Gastrocnemius medialis (tissue), 4 donors: ENCODE results near the gene AFAP1L1. TPM values are rescaled to one million over a fixed set of nuclear protein-coding genes. Genes with fewer than 3 reads are reported as not detected.

ENCODE experiments used
- ATAC-seq, 2 donors: fragments of 150-250 bp; one replicate each; pipeline ENCODE4 v1.9.1; 2016
- DNase-seq, 2 donors: peaks; one replicate each; pipeline ENCODE4 v3.0.0-alpha.2; 2019
- H3K27ac ChIP-seq, 4 donors: fragments of 200-600 bp; sonication (generic); 1 replicate in 1 of 4; 2 replicates in 3 of 4; pipeline ENCODE4 v1.5.1; 2016 to 2018; ENCODE audit warnings: mild to moderate bottlenecking in 2 of 4, moderate library complexity in 1 of 4
- H3K27me3 ChIP-seq, 3 donors: fragments of 200-600 bp; sonication (generic) in 2 of 3; 1 replicate in 1 of 3; 2 replicates in 2 of 3; pipeline versions ENCODE4 v1.5.1 to v1.6.0; 2016 to 2019; ENCODE audit warnings: mild to moderate bottlenecking in 1 of 3, moderate library complexity in 1 of 3
- H3K36me3 ChIP-seq, 2 donors: fragments of 200-600 bp; sonication (generic) in 1 of 2; one replicate each; pipeline ENCODE4 v1.5.1; 2017 to 2018
- H3K4me1 ChIP-seq, 2 donors: fragments of 200-600 bp; sonication (generic) in 1 of 2; one replicate each; pipeline ENCODE4 v1.5.1; 2016 to 2017; ENCODE audit warnings: mild to moderate bottlenecking in 2 of 2
- H3K4me3 ChIP-seq, 4 donors: fragments of 200-600 bp; sonication (generic) in 3 of 4; 1 replicate in 1 of 4; 2 replicates in 3 of 4; pipeline ENCODE4 v1.5.1; 2016 to 2019; ENCODE audit warnings: mild to moderate bottlenecking in 2 of 4
- H3K9me3 ChIP-seq, 3 donors: fragments of 200-600 bp; sonication (generic) in 2 of 3; 1 replicate in 1 of 3; 2 replicates in 2 of 3; pipeline ENCODE4 v1.5.1; 2016 to 2019
- POLR2A ChIP-seq, 2 donors: fragments of 450-650 bp; IDR thresholded peaks; one replicate each; pipeline ENCODE4 v1.6.1; 2017; ENCODE audit warnings: antibody characterized with exemption in 2 of 2, mild to moderate bottlenecking in 2 of 2, moderate library complexity in 2 of 2
- in situ Hi-C, 4 donors: fragments of 200-750 bp; cut with MboI; loops; one replicate each; pipeline versions ENCODE4 v1.15.0 to v1.8.0; 2017; ENCODE audit warnings: low sequenced_read_pairs in 4 of 4
- intact Hi-C: fragments of 100-400 bp; cut with DNase I; formaldehyde crosslinking; loops from one replicate; pipeline ENCODE4 v1.15.1; 2023; ENCODE audit warnings: low total_unique reads
- total RNA-seq, 4 donors: library from RNA; depleted of rRNA; stranded (reverse); fragments of >200 nt; gene quantifications; one replicate each; pipeline versions ENCODE4 v1.1.0 to v1.2.3, GENCODE V29; 2016
- TF ChIP-seq, protein P1 (sequence below), 5 experiments: fragments of 450-650 bp in 3 of 5; fragments of 200-600 bp in 2 of 5; sonication (generic) in 2 of 5; IDR thresholded peaks in 4 of 5; conservative IDR thresholded peaks in 1 of 5; 1 replicate in 4 of 5; 2 replicates in 1 of 5; pipeline ENCODE4 v1.5.1; 2016 to 2019; ENCODE audit warnings: antibody characterized with exemption in 5 of 5, mild to moderate bottlenecking in 3 of 5, moderate library complexity in 3 of 5

AFAP1L1 gene
- total RNA-seq, 4 donors from 2014 or later, result 28.6 to 39.9 (median 32.9) TPM

DNA sequence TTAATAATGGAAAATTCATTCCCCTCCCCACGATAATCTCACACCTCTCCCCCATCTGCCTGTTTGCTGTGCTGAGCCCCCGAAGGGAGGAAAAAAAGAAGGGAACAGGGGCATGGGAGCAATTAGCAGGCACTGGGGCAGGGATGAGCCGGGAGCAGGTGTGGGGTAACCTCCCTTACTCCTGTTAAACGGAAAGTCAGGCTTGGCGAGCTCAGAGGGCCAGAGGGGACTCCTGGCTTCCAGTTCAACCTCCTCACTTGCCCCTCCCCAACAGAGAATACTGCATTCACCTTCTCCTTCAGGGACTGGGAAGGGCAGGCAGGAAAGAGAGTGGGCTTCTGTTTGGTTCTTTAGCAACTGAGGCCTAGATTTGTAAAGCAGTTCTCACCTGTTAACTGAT lies 1.6 kb downstream of the AFAP1L1 start:
- peak overlapping the region; percentile 73 to 84 (median 76) for H3K4me3 ChIP-seq
- H3K36me3 ChIP-seq, result no peaks in the 10 kb centered on the region
- DNase-seq, result no peak
- ATAC-seq, result no peak
- in situ Hi-C loops, result no loop called here
- peak overlapping the region; percentile 83 to 94 (median 91) for H3K27ac ChIP-seq
- H3K9me3 ChIP-seq, result no peaks in the 10 kb centered on the region
- H3K4me1 ChIP-seq, result peaks cover 19 to 47% of the 10 kb centered on the region in 2 donors
- TF ChIP-seq, protein P1, sequence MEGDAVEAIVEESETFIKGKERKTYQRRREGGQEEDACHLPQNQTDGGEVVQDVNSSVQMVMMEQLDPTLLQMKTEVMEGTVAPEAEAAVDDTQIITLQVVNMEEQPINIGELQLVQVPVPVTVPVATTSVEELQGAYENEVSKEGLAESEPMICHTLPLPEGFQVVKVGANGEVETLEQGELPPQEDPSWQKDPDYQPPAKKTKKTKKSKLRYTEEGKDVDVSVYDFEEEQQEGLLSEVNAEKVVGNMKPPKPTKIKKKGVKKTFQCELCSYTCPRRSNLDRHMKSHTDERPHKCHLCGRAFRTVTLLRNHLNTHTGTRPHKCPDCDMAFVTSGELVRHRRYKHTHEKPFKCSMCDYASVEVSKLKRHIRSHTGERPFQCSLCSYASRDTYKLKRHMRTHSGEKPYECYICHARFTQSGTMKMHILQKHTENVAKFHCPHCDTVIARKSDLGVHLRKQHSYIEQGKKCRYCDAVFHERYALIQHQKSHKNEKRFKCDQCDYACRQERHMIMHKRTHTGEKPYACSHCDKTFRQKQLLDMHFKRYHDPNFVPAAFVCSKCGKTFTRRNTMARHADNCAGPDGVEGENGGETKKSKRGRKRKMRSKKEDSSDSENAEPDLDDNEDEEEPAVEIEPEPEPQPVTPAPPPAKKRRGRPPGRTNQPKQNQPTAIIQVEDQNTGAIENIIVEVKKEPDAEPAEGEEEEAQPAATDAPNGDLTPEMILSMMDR (IDR thresholded peaks at IDR 0.05 in 4 of 5, conservative IDR thresholded peaks at IDR 0.05 in 1 of 5), result no peak
- TF ChIP-seq POLR2A (IDR thresholded peaks at IDR 0.05), result no peak
- H3K27me3 ChIP-seq, result no peaks in the 10 kb centered on the region
- intact Hi-C loops, result loop anchor here (5.0 to 10.0 kb wide), 4 partner anchors 74 to 446 kb away; partner anchors contain the start of genes ABLIM3, ADRB2, CSNK1A1 and GRPEL2

DNA sequence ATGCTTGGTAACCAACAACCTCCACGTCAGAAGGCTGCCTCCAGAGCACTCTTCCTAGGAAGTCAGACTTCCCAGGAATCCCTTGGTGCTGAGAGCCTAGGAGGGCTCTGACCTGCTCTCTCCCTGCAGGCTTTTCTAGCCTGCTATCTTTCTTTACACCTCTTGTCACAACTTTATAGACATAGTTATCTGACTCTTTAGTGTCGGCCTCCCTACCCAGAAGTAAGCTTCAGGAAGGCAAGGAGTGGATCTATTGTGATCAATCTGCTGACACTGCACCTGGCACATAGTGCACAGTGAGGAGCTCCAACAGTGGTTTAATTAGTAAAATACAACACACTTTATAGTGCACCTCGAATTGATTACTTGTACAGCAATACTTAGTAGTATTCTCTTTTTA lies 2.3 kb downstream of the AFAP1L1 start:
- H3K9me3 ChIP-seq, result no peaks in the 10 kb centered on the region
- intact Hi-C loops, result loop anchor here (5.0 to 10.0 kb wide), 4 partner anchors 73 to 447 kb away; partner anchors contain the start of genes ABLIM3, ADRB2, CSNK1A1 and GRPEL2
- H3K36me3 ChIP-seq, result no peaks in the 10 kb centered on the region
- TF ChIP-seq POLR2A (IDR thresholded peaks at IDR 0.05), result no peak
- TF ChIP-seq, protein P1 (IDR thresholded peaks at IDR 0.05 in 4 of 5, conservative IDR thresholded peaks at IDR 0.05 in 1 of 5), result no peak
- in situ Hi-C loops, result no loop called here
- ATAC-seq, result no peak
- H3K27me3 ChIP-seq, result no peaks in the 10 kb centered on the region
- H3K4me3 ChIP-seq, result peak overlapping the region in 1 of 4 donors; percentile 76
- no peak for DNase-seq
- peaks cover 26 to 54% of the 10 kb centered on the region in 2 donors for H3K4me1 ChIP-seq
- peak overlapping the region; percentile 83 to 94 (median 91) for H3K27ac ChIP-seq

DNA sequence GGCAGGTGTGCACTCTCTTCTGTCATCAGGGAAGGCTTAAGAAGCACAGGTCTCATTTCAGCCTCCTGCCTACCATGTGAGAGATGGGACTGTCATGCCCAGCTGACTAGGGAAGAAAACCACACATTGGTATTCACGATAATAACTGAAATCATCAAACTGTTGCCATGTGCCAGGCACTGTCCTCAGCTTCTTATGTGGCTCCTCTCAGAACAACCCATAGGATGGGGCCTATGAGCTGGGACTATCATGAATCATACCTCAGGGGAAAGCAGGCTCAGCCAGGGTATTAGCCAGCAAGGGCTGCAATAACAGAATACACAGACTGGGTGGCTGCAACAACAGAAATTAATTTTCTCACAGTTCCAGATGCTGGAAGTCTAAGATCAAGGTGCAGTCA lies 3.3 kb downstream of the AFAP1L1 start:
- no peak for TF ChIP-seq POLR2A (IDR thresholded peaks at IDR 0.05)
- TF ChIP-seq, protein P1 (IDR thresholded peaks at IDR 0.05 in 4 of 5, conservative IDR thresholded peaks at IDR 0.05 in 1 of 5), result no peak
- Histone ChIP-seq H3K4me1 (peaks cover 33 to 64% of the 10 kb centered on the region in 2 donors), H3K9me3 (no peaks in the 10 kb centered on the region), H3K36me3 (no peaks in the 10 kb centered on the region), H3K27ac (peak overlapping the region in 2 of 4 donors; percentile 15 to 94), H3K27me3 (no peaks in the 10 kb centered on the region), H3K4me3 (no peak overlapping the region)
- intact Hi-C loops, result loop anchor here (5.0 to 10.0 kb wide), 4 partner anchors 72 to 448 kb away; partner anchors contain the start of genes ABLIM3, ADRB2, CSNK1A1 and GRPEL2
- ATAC-seq (no peak), DNase-seq (no peak)
- in situ Hi-C loops, result no loop called here

DNA sequence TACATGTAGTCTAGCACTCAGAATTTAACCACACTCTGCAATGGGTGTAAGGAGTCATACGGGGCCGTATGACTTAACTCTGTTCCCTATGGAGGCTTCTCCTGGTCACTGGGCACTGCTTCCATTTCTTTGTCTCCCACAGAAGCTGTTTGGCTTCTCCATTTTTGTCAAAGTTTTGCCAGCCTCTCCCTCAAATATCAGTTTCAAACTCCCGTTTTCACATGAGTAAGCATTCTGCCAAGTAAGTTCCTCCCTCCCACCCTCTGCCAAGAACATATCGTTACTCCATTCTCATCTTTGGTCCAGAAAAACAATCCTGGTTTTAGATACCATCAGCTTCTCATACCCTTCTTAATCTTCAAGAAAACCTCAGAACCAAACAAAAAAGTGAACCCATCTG lies 6.1 kb downstream of the AFAP1L1 start:
- in situ Hi-C loops (no loop called here), intact Hi-C loops (loop anchor here (10.0 kb wide), 1 partner anchor 277 kb away; the partner anchor contains the start of gene CSNK1A1)
- Histone ChIP-seq H3K36me3 (no peaks in the 10 kb centered on the region), H3K27me3 (no peaks in the 10 kb centered on the region), H3K9me3 (no peaks in the 10 kb centered on the region), H3K4me3 (no peak overlapping the region), H3K27ac (peak overlapping the region; percentile 40 to 87 (median 80)), H3K4me1 (peaks cover 53 to 85% of the 10 kb centered on the region in 2 donors)
- DNase-seq (no peak), ATAC-seq (peak in 1 of 2 donors; percentile 38)
- TF ChIP-seq, protein P1 (IDR thresholded peaks at IDR 0.05 in 4 of 5, conservative IDR thresholded peaks at IDR 0.05 in 1 of 5), result no peak
- TF ChIP-seq POLR2A (IDR thresholded peaks at IDR 0.05), result no peak
